Activated T-helper 1 cell treated with anti-CD3 and anti-CD28 coated beads, Interleukin-12 subunit alpha, Interleukin-12 subunit beta, Interleukin-2, Interleukin-4 antibody, amounts not matched to agents 30 ng/mL and 10 ng/mL and 1 ng/mL, durations not matched to agents 14 hours and 24 hours and 36 hours (primary cell): ENCODE results near the gene MORC4. TPM values are rescaled to one million over a fixed set of nuclear protein-coding genes. Genes with fewer than 3 reads are reported as not detected.
"Not testable (repeated sequence)": the region's sequence is repeated elsewhere in the genome, so short reads cannot be mapped to it uniquely, and the experiment has no call there.

Experiments used
- DNase-seq: peaks from one replicate; pipeline ENCODE4 v3.0.0; 2021; ENCODE audit warnings: low spot score
- H3K27ac Mint-ChIP-seq: one replicate; pipeline ENCODE4 v1.8.0; 2021; ENCODE audit warnings: mild to moderate bottlenecking, mixed read lengths
- H3K27me3 Mint-ChIP-seq: one replicate; pipeline ENCODE4 v1.8.0; 2022; ENCODE audit warnings: mild to moderate bottlenecking, moderate library complexity, mixed read lengths; ENCODE audit not compliant: insufficient read depth
- H3K36me3 Mint-ChIP-seq: one replicate; pipeline ENCODE4 v1.8.0; 2021; ENCODE audit warnings: low read depth, mixed read lengths
- H3K4me1 Mint-ChIP-seq: one replicate; pipeline ENCODE4 v1.8.0; 2021; ENCODE audit warnings: low read depth, mixed read lengths
- H3K4me3 Mint-ChIP-seq: one replicate; pipeline ENCODE4 v1.8.0; 2021; ENCODE audit warnings: mild to moderate bottlenecking, moderate library complexity, mixed read lengths
- H3K9me3 Mint-ChIP-seq: one replicate; pipeline ENCODE4 v1.8.0; 2021; ENCODE audit warnings: mixed read lengths
- intact Hi-C: fragments of 100-400 bp; cut with micrococcal nuclease; formaldehyde crosslinking; loops from one replicate; pipeline ENCODE4 v1.15.1; 2024
- total RNA-seq: library from RNA; stranded (reverse); gene quantifications from 2 replicates; pipeline ENCODE4 v1.2.3, GENCODE V29; 2022

Gene MORC4
- total RNA-seq, 1 donor from 2014 or later, result 4.7 TPM

- no peaks in the 10 kb centered on the region for H3K27me3 Mint-ChIP-seq
- intact Hi-C loops, result no loop called here
- no peaks in the 10 kb centered on the region for H3K4me1 Mint-ChIP-seq
Observed at GRCh38 chrX:106973433-106974149, 26.4 kb downstream of the MORC4 start.

GRCh38 chrX:106972896-106973295, 27.1 kb downstream of the MORC4 start:
- Mint-ChIP-seq H3K4me1 (no peaks in the 10 kb centered on the region), H3K36me3 (no peaks in the 10 kb centered on the region), H3K4me3 (no peak overlapping the region), H3K27me3 (no peaks in the 10 kb centered on the region), H3K27ac (no peak overlapping the region), H3K9me3 (no peaks in the 10 kb centered on the region)
- no peak for DNase-seq
- intact Hi-C loops, result no loop called here

More at GRCh38 chrX:106973433-106974149, 26.4 kb downstream of the MORC4 start:
- H3K9me3 Mint-ChIP-seq, result no peaks in the 10 kb centered on the region
- no peak for DNase-seq
- no peak overlapping the region for H3K4me3 Mint-ChIP-seq
- no peaks in the 10 kb centered on the region for H3K36me3 Mint-ChIP-seq
- no peak overlapping the region for H3K27ac Mint-ChIP-seq

GRCh38 chrX:106966547-106966946, 33.5 kb downstream of the MORC4 start:
- H3K9me3 Mint-ChIP-seq, H3K27ac Mint-ChIP-seq, H3K4me1 Mint-ChIP-seq, H3K27me3 Mint-ChIP-seq, H3K4me3 Mint-ChIP-seq, DNase-seq, intact Hi-C loops, H3K36me3 Mint-ChIP-seq: not testable (repeated sequence)

- Mint-ChIP-seq H3K36me3 (no peaks in the 10 kb centered on the region), H3K4me3 (no peak overlapping the region), H3K4me1 (no peaks in the 10 kb centered on the region), H3K27me3 (no peaks in the 10 kb centered on the region), H3K27ac (no peak overlapping the region), H3K9me3 (no peaks in the 10 kb centered on the region)
- DNase-seq, result no peak
- intact Hi-C loops, result no loop called here
Observed at GRCh38 chrX:106964290-106964689, 35.7 kb downstream of the MORC4 start.

- no peaks in the 10 kb centered on the region for H3K36me3 Mint-ChIP-seq
- H3K9me3 Mint-ChIP-seq, result no peaks in the 10 kb centered on the region
- no peaks in the 10 kb centered on the region for H3K4me1 Mint-ChIP-seq
- no peaks in the 10 kb centered on the region for H3K27me3 Mint-ChIP-seq
- no peak for DNase-seq
- H3K4me3 Mint-ChIP-seq, result no peak overlapping the region
- intact Hi-C loops, result no loop called here
- H3K27ac Mint-ChIP-seq, result no peak overlapping the region
Observed at GRCh38 chrX:106963111-106963510, 36.9 kb downstream of the MORC4 start.

GRCh38 chrX:106959901-106960300, 40.1 kb downstream of the MORC4 start:
- Mint-ChIP-seq H3K9me3 (no peaks in the 10 kb centered on the region), H3K4me3 (no peak overlapping the region), H3K27me3 (no peaks in the 10 kb centered on the region), H3K27ac (no peak overlapping the region), H3K36me3 (no peaks in the 10 kb centered on the region), H3K4me1 (no peaks in the 10 kb centered on the region)
- no peak for DNase-seq
- intact Hi-C loops, result no loop called here

- Mint-ChIP-seq H3K9me3 (no peaks in the 10 kb centered on the region), H3K36me3 (no peaks in the 10 kb centered on the region), H3K27ac (no peak overlapping the region), H3K4me1 (no peaks in the 10 kb centered on the region), H3K27me3 (no peaks in the 10 kb centered on the region), H3K4me3 (no peak overlapping the region)
- intact Hi-C loops, result no loop called here
- DNase-seq, result no peak
Observed at GRCh38 chrX:106957856-106958255, 42.2 kb downstream of the MORC4 start.

- Mint-ChIP-seq H3K4me1 (no peaks in the 10 kb centered on the region), H3K9me3 (no peaks in the 10 kb centered on the region), H3K36me3 (no peaks in the 10 kb centered on the region), H3K27me3 (no peaks in the 10 kb centered on the region), H3K27ac (no peak overlapping the region), H3K4me3 (no peak overlapping the region)
- DNase-seq, result no peak
- intact Hi-C loops, result no loop called here
Observed at GRCh38 chrX:106955004-106955772, 44.8 kb downstream of the MORC4 start.

- Mint-ChIP-seq H3K4me3 (no peak overlapping the region), H3K36me3 (no peaks in the 10 kb centered on the region), H3K27ac (no peak overlapping the region), H3K9me3 (no peaks in the 10 kb centered on the region), H3K4me1 (no peaks in the 10 kb centered on the region), H3K27me3 (no peaks in the 10 kb centered on the region)
- intact Hi-C loops, result no loop called here
- no peak for DNase-seq
Observed at GRCh38 chrX:106954041-106954440, 46.0 kb downstream of the MORC4 start.

GRCh38 chrX:106952988-106953387, 47.0 kb downstream of the MORC4 start:
- Mint-ChIP-seq H3K36me3 (no peaks in the 10 kb centered on the region), H3K27ac (no peak overlapping the region), H3K27me3 (no peaks in the 10 kb centered on the region), H3K4me3 (no peak overlapping the region), H3K9me3 (no peaks in the 10 kb centered on the region), H3K4me1 (no peaks in the 10 kb centered on the region)
- intact Hi-C loops, result loop anchor here (1.0 kb wide), 1 partner anchor 55 kb away; no protein-coding TSS in a partner anchor
- no peak for DNase-seq

- H3K9me3 Mint-ChIP-seq, result no peaks in the 10 kb centered on the region
- H3K4me1 Mint-ChIP-seq, result no peaks in the 10 kb centered on the region
- DNase-seq, result no peak
- no peaks in the 10 kb centered on the region for H3K27me3 Mint-ChIP-seq
- H3K4me3 Mint-ChIP-seq, result no peak overlapping the region
- intact Hi-C loops, result no loop called here
- no peaks in the 10 kb centered on the region for H3K36me3 Mint-ChIP-seq
- no peak overlapping the region for H3K27ac Mint-ChIP-seq
Observed at GRCh38 chrX:106952538-106952937, 47.5 kb downstream of the MORC4 start.

GRCh38 chrX:106952089-106952488, 47.9 kb downstream of the MORC4 start:
- no peaks in the 10 kb centered on the region for H3K36me3 Mint-ChIP-seq
- intact Hi-C loops, result no loop called here
- no peaks in the 10 kb centered on the region for H3K4me1 Mint-ChIP-seq
- no peaks in the 10 kb centered on the region for H3K27me3 Mint-ChIP-seq
- H3K4me3 Mint-ChIP-seq, result no peak overlapping the region
- no peaks in the 10 kb centered on the region for H3K9me3 Mint-ChIP-seq
- DNase-seq, result no peak
- no peak overlapping the region for H3K27ac Mint-ChIP-seq

GRCh38 chrX:106951230-106951629, 48.8 kb downstream of the MORC4 start:
- intact Hi-C loops, result no loop called here
- Mint-ChIP-seq H3K27ac (no peak overlapping the region), H3K4me1 (no peaks in the 10 kb centered on the region), H3K4me3 (no peak overlapping the region), H3K9me3 (no peaks in the 10 kb centered on the region), H3K36me3 (no peaks in the 10 kb centered on the region), H3K27me3 (no peaks in the 10 kb centered on the region)
- no peak for DNase-seq
